GM12878 (cell line): ENCODE measurements around the gene LRRC70. TPM values are rescaled to one million over a fixed set of nuclear protein-coding genes. Genes with fewer than 3 reads are reported as not detected.
A peak's percentile ranks its signal among the peaks of the same experiment; 100 is the strongest.

Experiments
- ATAC-seq: fragments of 200-7000 bp; cut with Tn5 transposase; 3 replicates; pipeline ENCODE4 v1.9.1; 2020; ENCODE audit warnings: mild to moderate bottlenecking, moderate library complexity
- BruUV-seq: library from RNA; stranded (reverse); fragments of 400-500 nt; replicated peaks from 2 replicates; lab custom pipeline; 2021; lab: Mats Ljungman, UMichigan
- CTCF ChIA-PET: fragments of 300-600 bp; sonication (Branson Sonifier 250); formaldehyde crosslinking; extraction: SDS; loops from one replicate; lab custom pipeline; 2021; ENCODE audit warnings: inconsistent platforms; lab: Yijun Ruan, JAX
- POLR2A ChIA-PET: fragments of 350-600 bp; formaldehyde crosslinking; extraction: SDS; loops from one replicate; lab custom pipeline; 2021; ENCODE audit warnings: inconsistent platforms; lab: Charles Lee
- RAD21 ChIA-PET: fragments of 300-600 bp; sonication (Branson Sonifier 250); formaldehyde crosslinking; loops from one replicate; lab custom pipeline; 2023; ENCODE audit warnings: antibody characterized with exemption; ENCODE audit not compliant: unreplicated experiment; lab: Charles Lee
- SMC1A ChIA-PET: fragments of 300-600 bp; sonication (Branson Sonifier 250); formaldehyde crosslinking; loops from one replicate; lab custom pipeline; 2023; ENCODE audit not compliant: unreplicated experiment, uncharacterized antibody; lab: Charles Lee
- DNase-seq: peaks from one replicate; pipeline ENCODE4 v3.0.0-alpha.2; 2011; ENCODE audit warnings: low read depth, low spot score
- FAIRE-seq: peaks from 3 replicates; lab custom pipeline; 2011; peaks lifted over from hg19 to GRCh38; lab: Jason Lieb, UNC
- H2AFZ ChIP-seq: 2 replicates; pipeline ENCODE4 v1.6.0; 2011; ENCODE audit warnings: low read depth, low read length, control low read depth; ENCODE audit not compliant: control insufficient read depth
- H3K27ac ChIP-seq: 2 replicates; pipeline ENCODE4 v1.5.1; 2011; ENCODE audit warnings: control low read depth; ENCODE audit not compliant: control insufficient read depth, insufficient read depth
- H3K27me3 ChIP-seq, 2 experiments: replicated peaks in 1 of 2; 2 replicates each; pipeline versions ENCODE4 v1.6.0 to v1.6.1; 2011; ENCODE audit warnings: low read length in 1 of 2; ENCODE audit not compliant: control insufficient read depth in 2 of 2, insufficient read depth in 2 of 2
- H3K36me3 ChIP-seq, 2 experiments: 2 replicates each; pipeline ENCODE4 v1.5.1; 2011; ENCODE audit warnings: low read length in 1 of 2; ENCODE audit not compliant: control insufficient read depth in 2 of 2, insufficient read depth in 2 of 2
- H3K4me1 ChIP-seq: 2 replicates; pipeline ENCODE4 v1.6.1; 2011; ENCODE audit warnings: mild to moderate bottlenecking, low read length, moderate library complexity, mixed read lengths; ENCODE audit not compliant: control insufficient read depth, insufficient read depth
- H3K4me2 ChIP-seq: 2 replicates; pipeline ENCODE4 v1.6.0; 2011; ENCODE audit warnings: control low read depth; ENCODE audit not compliant: control insufficient read depth, insufficient read depth
- H3K4me3 ChIP-seq: fragments of 200-600 bp; sonication (generic); 2 replicates; pipeline ENCODE4 v1.5.1; 2016
- H3K79me2 ChIP-seq: 2 replicates; pipeline ENCODE4 v1.6.0; 2011; ENCODE audit warnings: low read length; ENCODE audit not compliant: control insufficient read depth, insufficient read depth
- H3K9ac ChIP-seq: 2 replicates; pipeline ENCODE4 v1.8.0; 2011; ENCODE audit warnings: low read length, control low read depth, mixed read lengths; ENCODE audit not compliant: control insufficient read depth, insufficient read depth
- H3K9me3 ChIP-seq: replicated peaks from 3 replicates; pipeline ENCODE4 v1.5.1; 2011; ENCODE audit warnings: mild to moderate bottlenecking, low read length; ENCODE audit not compliant: control insufficient read depth, insufficient read depth
- H4K20me1 ChIP-seq: 2 replicates; pipeline ENCODE4 v1.6.0; 2011; ENCODE audit not compliant: control insufficient read depth, insufficient read depth
- ATF7 ChIP-seq: fragments of 450-650 bp; IDR thresholded peaks from 2 replicates; pipeline ENCODE4 v1.6.1; 2016; ENCODE audit warnings: low read depth, mild to moderate bottlenecking
- CHD1 ChIP-seq: IDR thresholded peaks from 2 replicates; pipeline ENCODE4 v1.6.1; 2012; ENCODE audit warnings: low read depth, low read length, improper control_type of control experiment
- EED ChIP-seq: sonication (generic); IDR thresholded peaks from 2 replicates; pipeline ENCODE4 v1.6.1; 2016; ENCODE audit warnings: antibody characterized with exemption, low read depth
- MTA2 ChIP-seq: fragments of 450-650 bp; IDR thresholded peaks from 2 replicates; pipeline ENCODE4 v1.6.1; 2016; ENCODE audit warnings: low read depth, mild to moderate bottlenecking, moderate library complexity
- NBN ChIP-seq: fragments of 450-650 bp; IDR thresholded peaks from 2 replicates; pipeline ENCODE4 v1.6.1; 2016
- NFXL1 ChIP-seq: fragments of 450-650 bp; IDR thresholded peaks from 2 replicates; pipeline ENCODE4 v1.6.1; 2017; ENCODE audit warnings: antibody characterized with exemption, mild to moderate bottlenecking, borderline replicate concordance
- POU2F2 ChIP-seq: IDR thresholded peaks from 3 replicates; pipeline ENCODE4 v1.6.1; 2011; ENCODE audit warnings: low read depth, mild to moderate bottlenecking, low read length, borderline replicate concordance
- RUNX3 ChIP-seq: IDR thresholded peaks from 2 replicates; pipeline ENCODE4 v1.6.1; 2012; ENCODE audit warnings: low read length, inconsistent platforms
- SRF ChIP-seq, 2 experiments: IDR thresholded peaks; 2 replicates each; pipeline ENCODE4 v1.6.1; 2011; ENCODE audit warnings: low read depth in 2 of 2, low read length in 2 of 2, mild to moderate bottlenecking in 1 of 2, moderate library complexity in 1 of 2
- SUPT20H ChIP-seq: IDR thresholded peaks from 2 replicates; pipeline ENCODE4 v1.6.1; 2011; ENCODE audit warnings: low read depth, mild to moderate bottlenecking, low read length, moderate library complexity, borderline replicate concordance; ENCODE audit not compliant: control insufficient read depth
- TCF7 ChIP-seq: IDR thresholded peaks from 2 replicates; pipeline ENCODE4 v1.6.1; 2014; ENCODE audit warnings: antibody characterized with exemption, borderline replicate concordance
- WGBS: methylation state at CpG from one replicate; pipeline ENCODE4 v1.1.6; 2016; ENCODE audit warnings: low lambda C conversion rate; ENCODE audit not compliant: insufficient replicate concordance, insufficient coverage; ENCODE audit errors: missing lambda C conversion rate; 5-methylcytosine and 5-hydroxymethylcytosine counted together
- in situ Hi-C: fragments of 300-500 bp; cut with MboI; formaldehyde crosslinking; loops from 9 replicates; pipeline ENCODE4 v1.14.3; 2018; ENCODE audit warnings: mixed read lengths
- intact Hi-C: fragments of 100-400 bp; cut with micrococcal nuclease; formaldehyde crosslinking; loops from one replicate; pipeline ENCODE4 v1.14.2; 2022; ENCODE audit not compliant: unreplicated experiment
- polyA plus RNA-seq, 11 experiments: library from polyadenylated mRNA; depleted of rRNA in 4 of 11; unstranded in 6 of 11; stranded (reverse) in 5 of 11; fragments of >200 nt; fragmentation: Nextera tagmentation in 4 of 11; fragmentation: Illumina TruSeq in 1 of 11; extraction: Ambion mirVana in 4 of 11; extraction: Trizol in 1 of 11; gene quantifications; 1 replicate in 1 of 11; 2 replicates in 10 of 11; pipeline versions ENCODE4 v1.2.1 to v1.2.3, GENCODE V29; 2011 to 2016; ENCODE audit warnings: inconsistent platforms in 2 of 11, missing spikeins in 2 of 11, low read depth in 1 of 11
- total RNA-seq, 4 experiments: library from RNA; depleted of rRNA in 3 of 4; stranded (reverse); fragments of >200 nt in 3 of 4; fragmentation: Illumina TruSeq in 1 of 4; extraction: Trizol in 1 of 4; gene quantifications; 2 replicates each; pipeline versions ENCODE4 v1.2.1 to v1.2.3, GENCODE V29; 2013 to 2021
- TF ChIP-seq, protein P1 (sequence below): IDR thresholded peaks from 2 replicates; pipeline ENCODE4 v1.6.1; 2011; ENCODE audit warnings: borderline replicate concordance, low read depth, mild to moderate bottlenecking, moderate library complexity, mixed read lengths, low read length; ENCODE audit not compliant: insufficient read depth; ENCODE audit errors: extremely low read length

LRRC70 gene
- total and polyA plus RNA-seq, 10 of the 15 experiments (the other 5 are each of a cell fraction or from before 2014, with no cell fraction given): 0.35 to 1.5 (median 0.84) TPM

- in situ Hi-C loops (no loop called here), intact Hi-C loops (no loop called here)
- H3K79me2 ChIP-seq: no peaks in the 10 kb centered on the region
- no peaks in the 10 kb centered on the region for H3K4me1 ChIP-seq
- ChIA-PET RAD21 (no interaction called here), CTCF (no interaction called here), POLR2A (no interaction called here), SMC1A (no interaction called here)
- no peak overlapping the region for H3K4me2 ChIP-seq
- ATAC-seq: no peak
- BruUV-seq: no TSS peak
- H3K9me3 ChIP-seq: no peaks in the 10 kb centered on the region
- H3K27me3 ChIP-seq: no peaks in the 10 kb centered on the region
- no peak for DNase-seq
- H3K36me3 ChIP-seq: no peaks in the 10 kb centered on the region; a peak in 2 of 4 replicates
- no peak overlapping the region for H2AFZ ChIP-seq
- no peak overlapping the region for H3K4me3 ChIP-seq
- no peak for FAIRE-seq
- H3K9ac ChIP-seq: no peak overlapping the region
- no peaks in the 10 kb centered on the region for H4K20me1 ChIP-seq
- TF ChIP-seq EED (no peak), RUNX3 (peak; percentile 16; the same call in 1 of the 2 replicates), TCF7 (peak; percentile 57; the same call in 1 of the 2 replicates)
- H3K27ac ChIP-seq: no peak overlapping the region
Observed at GRCh38 chr5:62617943-62618342, 39.3 kb downstream of the LRRC70 start.

DNA sequence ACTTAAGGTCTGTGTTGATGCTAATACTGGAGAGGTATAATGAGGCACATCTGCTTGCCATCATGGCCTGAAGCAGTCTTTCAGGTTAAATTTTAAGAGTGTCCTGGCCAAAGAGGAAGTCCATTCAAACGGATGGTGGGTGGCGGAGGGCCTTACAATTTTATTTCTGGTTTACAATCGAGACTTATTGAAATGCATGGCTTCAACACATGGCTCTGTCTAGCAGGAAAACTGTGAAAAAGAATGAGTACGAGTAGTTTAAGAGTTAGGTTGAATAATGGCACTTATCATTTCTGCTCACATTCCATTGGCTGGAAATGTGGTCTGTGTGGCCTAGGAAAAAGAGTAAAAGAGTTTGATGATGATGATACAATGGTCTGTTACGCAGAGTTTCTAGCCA is 42.1 kb downstream of the LRRC70 start:
- Histone ChIP-seq H3K36me3 (no peaks in the 10 kb centered on the region), H3K9ac (no peak overlapping the region), H3K27me3 (no peaks in the 10 kb centered on the region), H3K79me2 (no peaks in the 10 kb centered on the region), H3K9me3 (no peaks in the 10 kb centered on the region), H3K4me2 (no peak overlapping the region), H3K4me1 (no peaks in the 10 kb centered on the region), H3K27ac (no peak overlapping the region), H4K20me1 (no peaks in the 10 kb centered on the region), H2AFZ (no peak overlapping the region), H3K4me3 (no peak overlapping the region)
- ChIA-PET RAD21 (no interaction called here), SMC1A (no interaction called here), CTCF (no interaction called here), POLR2A (no interaction called here)
- in situ Hi-C loops (no loop called here), intact Hi-C loops (no loop called here)
- BruUV-seq: no TSS peak
- TF ChIP-seq ATF7: no peak
- TF ChIP-seq SRF (IDR thresholded peaks at IDR 0.05; ENCODE audit: low read depth in 2 of 2, low read length in 2 of 2): no peak
- TF ChIP-seq SUPT20H: no peak
- TF ChIP-seq, protein P1, sequence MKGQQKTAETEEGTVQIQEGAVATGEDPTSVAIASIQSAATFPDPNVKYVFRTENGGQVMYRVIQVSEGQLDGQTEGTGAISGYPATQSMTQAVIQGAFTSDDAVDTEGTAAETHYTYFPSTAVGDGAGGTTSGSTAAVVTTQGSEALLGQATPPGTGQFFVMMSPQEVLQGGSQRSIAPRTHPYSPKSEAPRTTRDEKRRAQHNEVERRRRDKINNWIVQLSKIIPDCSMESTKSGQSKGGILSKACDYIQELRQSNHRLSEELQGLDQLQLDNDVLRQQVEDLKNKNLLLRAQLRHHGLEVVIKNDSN: no peak
- no peak for TF ChIP-seq EED
- TF ChIP-seq NBN: no peak
- TF ChIP-seq NFXL1: no peak
- TF ChIP-seq MTA2: no peak
- TF ChIP-seq CHD1: no peak
- TF ChIP-seq POU2F2: no peak
- WGBS: 94% methylated on average over 5 of the region's 5 CpGs
- DNase-seq (no peak), ATAC-seq (no peak), FAIRE-seq (no peak)
